ENCODE measurements around the gene ELP5. TPM values are rescaled to one million over a fixed set of nuclear protein-coding genes. Genes with fewer than 3 reads are reported as not detected.

Gene ELP5
- total RNA-seq, 2 donors from 2014 or later, result 34.4 to 77.9 TPM

- DNase-seq, result peak; percentile 83
- H3K9me3 ChIP-seq, result no peaks in the 10 kb centered on the region
- peaks cover 16% of the 10 kb centered on the region for H3K4me1 ChIP-seq
- H3K27ac ChIP-seq, result no peak overlapping the region
- intact Hi-C loops (cut with DNase I), result loop anchor here (5.0 kb wide), 1 partner anchor 34 kb away; the partner anchor contains the start of gene CLDN7
- peak overlapping the region; percentile 6 for H3K4me3 ChIP-seq
- TF ChIP-seq, protein P1, sequence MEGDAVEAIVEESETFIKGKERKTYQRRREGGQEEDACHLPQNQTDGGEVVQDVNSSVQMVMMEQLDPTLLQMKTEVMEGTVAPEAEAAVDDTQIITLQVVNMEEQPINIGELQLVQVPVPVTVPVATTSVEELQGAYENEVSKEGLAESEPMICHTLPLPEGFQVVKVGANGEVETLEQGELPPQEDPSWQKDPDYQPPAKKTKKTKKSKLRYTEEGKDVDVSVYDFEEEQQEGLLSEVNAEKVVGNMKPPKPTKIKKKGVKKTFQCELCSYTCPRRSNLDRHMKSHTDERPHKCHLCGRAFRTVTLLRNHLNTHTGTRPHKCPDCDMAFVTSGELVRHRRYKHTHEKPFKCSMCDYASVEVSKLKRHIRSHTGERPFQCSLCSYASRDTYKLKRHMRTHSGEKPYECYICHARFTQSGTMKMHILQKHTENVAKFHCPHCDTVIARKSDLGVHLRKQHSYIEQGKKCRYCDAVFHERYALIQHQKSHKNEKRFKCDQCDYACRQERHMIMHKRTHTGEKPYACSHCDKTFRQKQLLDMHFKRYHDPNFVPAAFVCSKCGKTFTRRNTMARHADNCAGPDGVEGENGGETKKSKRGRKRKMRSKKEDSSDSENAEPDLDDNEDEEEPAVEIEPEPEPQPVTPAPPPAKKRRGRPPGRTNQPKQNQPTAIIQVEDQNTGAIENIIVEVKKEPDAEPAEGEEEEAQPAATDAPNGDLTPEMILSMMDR (IDR thresholded peaks at IDR 0.05), result peak; percentile 90
- peaks cover 4% of the 10 kb centered on the region for H3K27me3 ChIP-seq
- H3K9ac ChIP-seq (ENCODE audit: low read depth in 2 of 2, low read length in 2 of 2), result peak overlapping the region; percentile 35 to 74
- H3K36me3 ChIP-seq, result no peaks in the 10 kb centered on the region
Observed at GRCh38 chr17:7296189-7296861, 44.3 kb downstream of the ELP5 start.

DNA sequence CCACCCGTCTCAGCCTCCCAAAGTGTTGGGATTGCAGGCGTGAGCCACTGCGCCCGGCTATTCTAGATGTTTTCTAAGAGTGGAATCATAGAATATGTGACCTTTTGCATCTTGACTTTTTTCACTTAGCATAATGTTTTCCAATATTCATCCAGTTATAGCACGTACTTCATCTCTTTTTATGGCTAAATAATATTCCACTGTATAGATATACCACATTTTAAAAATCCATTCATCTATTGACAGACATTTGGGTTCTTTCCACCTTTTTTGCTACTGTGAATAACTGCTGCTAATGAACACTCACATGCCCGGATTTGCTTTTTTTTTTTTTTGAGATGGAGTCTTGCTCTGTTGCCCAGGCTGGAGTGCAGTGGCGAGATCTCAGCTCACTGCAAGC lies 52.2 kb downstream of the ELP5 start:
- Histone ChIP-seq H3K36me3 (no peaks in the 10 kb centered on the region), H3K9me3 (no peaks in the 10 kb centered on the region), H3K27ac (no peak overlapping the region), H3K27me3 (no peaks in the 10 kb centered on the region), H3K4me1 (no peaks in the 10 kb centered on the region), H3K4me3 (no peak overlapping the region), H3K9ac (ENCODE audit: low read depth in 2 of 2, low read length in 2 of 2) (no peak overlapping the region)
- intact Hi-C loops (cut with DNase I), result no loop called here
- no peak for DNase-seq
- TF ChIP-seq, protein P1 (IDR thresholded peaks at IDR 0.05), result no peak

GRCh38 chr17:7306911-7307685 lies 55.1 kb downstream of the ELP5 start, which contains the start of gene EIF5A:
Gene EIF5A (plus strand): TSS chr17:7307628. CDS start chr17:7309636, 2,008 bp downstream.
- Histone ChIP-seq H3K27me3 (no peaks in the 10 kb centered on the region), H3K9ac (ENCODE audit: low read depth in 2 of 2, low read length in 2 of 2) (peak within 1 kb of the TSS; percentile 79 to 98), H3K4me3 (peak within 1 kb of the TSS; percentile 74), H3K27ac (peak within 1 kb of the TSS; percentile 92), H3K9me3 (no peaks in the 10 kb centered on the region), H3K4me1 (peaks cover 7% of the 10 kb centered on the region), H3K36me3 (peaks cover 12% of the 10 kb centered on the region)
- peak; percentile 100 for DNase-seq
- TF ChIP-seq, protein P1 (IDR thresholded peaks at IDR 0.05), result no peak
- intact Hi-C loops (cut with DNase I), result no loop called here

GRCh38 chr17:7307686-7308624 lies 55.9 kb downstream of the ELP5 start:
- intact Hi-C loops (cut with DNase I), result no loop called here
- Histone ChIP-seq H3K4me1 (peaks cover 7% of the 10 kb centered on the region), H3K27ac (peak overlapping the region; percentile 92), H3K9me3 (no peaks in the 10 kb centered on the region), H3K36me3 (peaks cover 20% of the 10 kb centered on the region), H3K4me3 (peak overlapping the region; percentile 74), H3K27me3 (no peaks in the 10 kb centered on the region), H3K9ac (ENCODE audit: low read depth in 2 of 2, low read length in 2 of 2) (peak overlapping the region; percentile 79 to 98)
- TF ChIP-seq, protein P1 (IDR thresholded peaks at IDR 0.05), result no peak
- peak; percentile 59 for DNase-seq
